GM18517 (cell line): ENCODE data around the gene MYLK.
"Not testable (repeated sequence)": the region's sequence is repeated elsewhere in the genome, so short reads cannot be mapped to it uniquely, and the experiment has no call there.

Source experiments
- ATAC-seq: cut with Tn5 transposase; IDR thresholded peaks from one replicate; pipeline ENCODE4 v1.9.1; 2021; ENCODE audit warnings: mild to moderate bottlenecking, moderate library complexity; ENCODE audit not compliant: unreplicated experiment

MYLK gene

DNA sequence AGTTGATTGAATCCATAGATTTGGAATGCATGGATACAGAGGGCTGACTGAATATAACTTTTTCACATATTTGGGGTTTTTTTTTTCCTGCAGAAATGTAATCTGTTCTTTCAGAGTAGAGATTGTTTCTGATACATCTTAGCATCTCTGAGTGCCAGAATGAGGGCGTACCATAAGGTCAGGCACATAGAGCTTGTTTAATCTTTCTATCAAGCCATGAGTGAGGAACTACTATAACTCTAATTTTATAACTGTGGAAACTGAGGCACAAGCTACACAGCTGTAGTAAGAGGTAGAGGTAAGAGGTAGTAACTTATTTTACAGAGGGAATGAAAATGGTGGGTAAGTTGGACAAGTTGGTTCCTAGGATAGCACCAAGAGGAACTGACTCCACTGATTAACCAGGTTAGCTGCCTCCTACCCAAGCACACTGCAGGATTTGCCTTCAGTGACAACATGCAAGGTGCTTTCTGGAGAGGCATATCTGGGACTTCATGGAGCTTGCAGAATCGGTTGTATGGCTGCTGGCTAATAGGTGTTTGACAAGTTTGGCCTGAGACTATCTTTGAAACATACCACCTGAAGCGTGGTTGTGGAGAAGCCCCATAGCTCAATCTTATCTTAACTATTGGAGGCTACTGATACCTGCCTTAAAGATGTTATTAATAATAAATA is 275.7 kb downstream of the MYLK start:
- ATAC-seq: no peak

DNA sequence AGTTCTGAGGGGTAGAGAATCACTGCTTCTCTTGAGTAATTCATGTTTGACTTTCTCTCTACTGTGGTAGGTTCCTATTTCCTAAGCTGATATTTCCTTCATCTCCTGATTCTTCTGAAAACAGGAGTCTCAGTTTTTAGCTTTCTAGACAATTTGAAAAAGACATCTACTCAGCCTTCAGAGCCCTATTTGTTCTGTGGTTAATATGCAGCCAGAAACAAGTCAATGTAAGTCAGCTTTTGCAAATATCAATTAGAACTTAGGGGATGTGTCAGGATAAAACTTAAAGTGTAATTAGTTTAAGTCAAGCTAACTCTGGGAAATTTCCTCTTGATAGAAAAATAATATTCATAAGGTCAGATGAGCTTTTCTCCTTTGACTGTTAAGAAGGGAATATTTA is 277.6 kb downstream of the MYLK start:
- ATAC-seq: no peak

DNA sequence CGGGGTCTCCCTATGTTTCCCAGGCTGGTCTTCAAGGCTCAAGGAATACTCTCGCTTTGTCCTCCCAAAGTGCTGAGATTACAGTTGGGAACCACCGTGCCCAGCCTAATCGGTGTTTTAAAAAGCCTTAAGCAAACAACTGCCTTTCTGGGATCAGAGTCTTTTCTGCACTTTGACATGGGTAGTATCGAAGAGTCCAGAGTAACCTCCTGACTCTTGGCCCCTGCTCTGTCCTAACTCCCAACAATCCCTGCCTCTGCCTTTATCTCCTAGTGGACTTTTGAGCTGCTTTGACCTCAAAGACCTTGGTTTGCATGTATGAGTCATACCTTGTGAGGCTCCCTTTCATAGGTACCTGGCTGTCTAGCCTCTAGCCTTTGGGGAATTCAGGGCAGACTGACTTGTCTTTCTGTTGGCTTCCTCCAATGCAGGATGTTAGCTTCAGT is 278.3 kb downstream of the MYLK start:
- no peak for ATAC-seq

DNA sequence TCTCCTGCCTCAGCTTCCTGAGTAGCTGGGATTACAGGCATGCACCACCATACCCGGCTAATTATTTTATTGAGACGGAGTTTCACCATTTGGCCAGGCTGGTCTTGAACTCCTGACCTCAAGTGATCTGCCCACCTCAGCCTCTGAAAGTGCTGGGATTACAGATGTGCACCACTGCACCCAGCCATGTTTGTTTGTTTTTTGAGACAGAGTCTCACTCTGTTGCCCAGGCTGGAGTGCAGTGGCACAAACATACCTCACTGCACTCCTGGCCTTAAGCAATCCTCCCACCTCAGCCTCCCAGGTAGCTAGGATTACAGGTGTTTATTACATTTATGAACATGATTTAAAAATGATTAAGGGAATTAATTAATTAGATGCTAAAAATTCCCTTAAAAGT is 281.0 kb downstream of the MYLK start:
- ATAC-seq: not testable (repeated sequence)

DNA sequence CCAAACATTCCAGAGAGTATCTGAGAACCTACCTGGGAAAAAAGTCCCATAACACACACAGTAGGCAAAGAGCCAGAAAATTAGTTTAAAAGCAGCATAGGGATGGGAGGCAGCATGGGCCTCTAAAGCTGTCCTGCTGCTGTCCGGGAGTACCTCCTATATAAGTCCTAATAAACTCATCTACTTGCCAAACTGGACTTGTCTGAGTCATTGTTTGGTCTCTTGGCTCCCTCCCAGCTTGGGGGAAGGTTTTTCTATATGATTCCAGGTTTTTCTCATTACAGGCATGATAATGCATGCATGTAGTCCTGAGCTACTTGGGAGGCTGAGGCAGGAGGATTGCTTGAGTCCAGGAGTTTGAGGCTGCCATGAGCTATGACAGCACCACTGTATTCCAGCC is 281.8 kb downstream of the MYLK start:
- ATAC-seq: no peak

DNA sequence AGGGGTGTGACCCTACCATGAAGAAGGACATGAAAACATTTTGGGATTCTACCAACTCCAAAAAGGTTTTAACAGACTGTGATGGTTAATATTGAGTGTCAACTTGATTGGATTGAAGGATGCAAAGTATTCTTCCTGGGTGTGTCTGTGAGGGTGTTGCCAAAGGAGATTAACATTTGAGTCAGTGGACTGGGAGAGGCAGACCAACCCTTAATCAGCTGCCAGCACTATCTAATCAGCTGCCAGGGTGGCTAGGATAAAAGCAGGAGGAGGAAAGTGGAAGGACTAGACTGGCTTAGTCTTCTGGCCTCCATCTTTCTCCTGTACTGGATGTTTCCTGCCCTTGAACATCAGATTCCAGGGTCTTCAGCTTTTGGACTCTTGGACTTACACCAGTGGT is 283.3 kb downstream of the MYLK start:
- ATAC-seq: not testable (repeated sequence)

DNA sequence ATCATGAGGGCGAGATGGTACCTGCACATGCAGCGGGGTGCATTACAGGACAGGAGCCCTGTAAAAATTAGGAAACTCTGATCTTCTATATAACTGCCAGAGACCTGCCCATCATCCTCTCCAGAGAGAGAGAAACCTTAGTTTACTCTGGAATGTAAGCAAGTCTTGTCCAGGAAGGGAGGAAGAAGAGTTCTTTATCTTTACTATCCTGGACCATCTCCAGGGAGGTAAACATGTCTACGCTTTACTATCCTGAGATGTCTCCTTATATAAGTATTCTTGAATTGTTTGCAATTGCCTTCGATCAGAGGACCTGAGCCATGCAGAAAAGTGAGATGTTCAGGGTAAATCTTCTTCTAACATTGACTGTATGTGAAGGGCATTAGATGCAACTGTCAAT is 286.6 kb downstream of the MYLK start:
- no peak for ATAC-seq

DNA sequence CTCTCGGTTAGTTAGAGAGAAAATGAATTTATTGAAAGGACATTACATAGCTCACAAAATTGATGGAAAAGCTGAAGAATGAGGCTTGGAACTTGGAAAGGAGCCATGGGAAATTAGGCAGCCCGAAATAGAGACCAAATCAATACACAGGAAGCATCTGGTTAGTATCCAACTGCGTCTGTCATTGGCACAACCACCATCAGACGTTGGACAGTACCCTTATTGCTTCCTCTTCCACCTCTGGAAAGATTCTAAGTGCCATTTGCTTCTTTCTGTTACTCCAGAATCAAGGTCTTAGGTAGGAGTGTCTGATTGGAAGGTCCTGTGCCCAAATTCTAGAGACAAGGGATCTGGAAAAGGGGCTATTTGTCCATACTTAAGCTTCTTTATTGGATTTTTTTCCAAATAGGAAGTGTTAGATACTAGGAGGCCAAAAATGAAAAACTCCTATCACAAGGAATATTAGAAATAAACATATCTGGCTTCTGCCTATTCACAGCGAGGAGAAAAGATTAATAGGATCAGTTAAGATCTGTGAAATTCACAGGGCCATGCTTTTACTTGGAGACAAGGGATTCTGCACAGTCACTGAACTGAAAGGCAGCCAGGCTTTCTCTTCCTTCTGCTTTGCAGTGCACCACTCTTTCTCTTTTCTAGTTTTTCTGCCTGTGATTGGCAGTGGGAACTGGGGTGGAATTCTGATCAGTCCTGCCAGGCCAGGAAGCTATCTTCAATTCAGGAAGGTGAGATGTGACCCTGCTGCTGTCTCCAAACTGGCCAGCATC is 288.5 kb downstream of the MYLK start:
- no peak for ATAC-seq

DNA sequence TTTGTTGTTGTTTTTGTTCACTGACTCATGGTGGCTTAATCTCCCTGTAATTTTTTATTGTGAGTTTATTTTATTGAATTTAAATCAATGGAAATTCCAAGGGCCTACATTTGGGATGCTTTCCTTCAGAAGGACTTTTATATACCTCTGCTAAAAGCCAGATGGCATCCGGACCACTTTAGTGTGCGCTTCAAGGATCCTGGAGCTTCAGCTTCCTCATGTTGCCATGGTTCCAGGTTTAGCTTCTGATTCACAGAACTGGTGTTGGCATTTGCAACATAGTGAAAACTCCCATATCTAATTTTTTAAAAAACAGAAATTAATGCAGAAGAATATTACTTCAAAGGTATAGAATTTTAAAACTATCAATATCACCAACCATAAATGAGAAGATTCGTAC is 290.8 kb downstream of the MYLK start:
- no peak for ATAC-seq

DNA sequence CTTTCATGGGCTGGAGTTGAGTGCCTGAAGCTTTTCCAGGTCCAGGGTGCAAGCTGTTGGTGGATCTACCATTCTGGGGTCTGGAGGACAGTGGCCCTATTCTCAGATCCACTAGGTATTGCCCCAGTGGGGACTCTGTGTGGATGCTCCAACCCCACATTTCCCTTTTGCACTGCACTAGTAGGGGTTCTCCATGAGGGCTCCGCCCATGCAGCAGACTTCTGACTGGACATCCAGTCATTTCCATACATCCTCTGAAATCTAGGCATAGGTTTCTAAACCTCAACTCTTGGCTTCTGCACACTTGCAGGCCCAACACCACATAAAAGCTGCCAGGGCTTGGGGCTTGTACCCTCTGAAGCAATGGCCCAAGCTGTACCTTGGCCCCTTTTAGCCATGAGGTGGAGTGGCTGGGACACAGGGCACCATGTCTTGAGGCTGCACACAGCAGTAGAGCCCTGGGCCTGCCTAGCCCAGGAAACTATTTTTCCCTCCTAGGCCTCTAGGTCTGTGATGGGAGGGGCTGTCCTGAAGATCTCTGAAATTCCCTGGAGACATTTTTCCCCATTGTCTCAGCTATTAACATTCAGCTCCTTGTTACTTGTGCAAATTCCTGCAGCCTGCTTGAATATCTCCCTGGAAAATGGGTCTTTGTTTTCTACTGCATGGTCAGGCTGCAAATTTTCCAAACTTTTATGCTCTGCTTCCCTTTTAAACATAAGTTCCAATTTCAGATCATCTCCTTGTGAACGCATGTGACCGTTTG is 293.3 kb downstream of the MYLK start:
- no peak for ATAC-seq

DNA sequence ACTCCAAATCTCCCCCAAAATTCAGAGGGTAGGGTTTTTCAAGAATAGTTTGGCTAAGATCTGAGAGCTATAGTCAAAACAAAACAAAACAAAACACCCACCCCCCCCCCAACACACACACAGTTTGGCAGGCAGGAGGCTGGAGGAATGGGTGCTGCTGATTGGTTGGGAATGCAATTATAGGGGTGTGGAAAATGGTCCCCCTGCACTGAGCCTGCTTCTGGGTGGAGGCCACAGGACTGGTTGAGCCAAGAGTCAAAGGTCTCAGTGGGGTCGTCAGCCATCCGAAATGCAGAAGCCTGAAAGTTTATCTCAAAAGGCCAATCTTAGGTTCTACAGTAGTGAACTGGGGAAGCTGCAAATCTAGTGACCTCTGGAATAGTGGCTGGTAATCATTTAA is 296.7 kb downstream of the MYLK start:
- no peak for ATAC-seq

DNA sequence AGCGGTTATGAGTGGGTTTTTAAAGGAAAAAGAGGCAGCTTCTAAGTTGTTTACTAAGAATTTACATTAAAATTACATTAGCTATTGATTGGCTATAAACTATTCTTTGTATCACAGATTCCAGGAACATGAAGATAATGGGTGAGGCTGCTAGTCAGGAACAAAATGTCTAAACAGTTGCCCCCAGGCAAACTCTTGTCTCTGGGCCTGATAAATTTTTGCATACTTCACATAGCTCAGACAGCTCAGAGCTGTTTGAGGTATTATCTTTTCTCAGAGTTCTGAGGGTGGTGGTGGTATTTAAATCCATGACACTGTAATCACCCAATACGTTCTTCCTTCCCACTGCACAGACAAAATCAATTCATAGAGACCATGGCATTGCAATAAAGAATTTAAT is 297.2 kb downstream of the MYLK start:
- ATAC-seq: no peak

DNA sequence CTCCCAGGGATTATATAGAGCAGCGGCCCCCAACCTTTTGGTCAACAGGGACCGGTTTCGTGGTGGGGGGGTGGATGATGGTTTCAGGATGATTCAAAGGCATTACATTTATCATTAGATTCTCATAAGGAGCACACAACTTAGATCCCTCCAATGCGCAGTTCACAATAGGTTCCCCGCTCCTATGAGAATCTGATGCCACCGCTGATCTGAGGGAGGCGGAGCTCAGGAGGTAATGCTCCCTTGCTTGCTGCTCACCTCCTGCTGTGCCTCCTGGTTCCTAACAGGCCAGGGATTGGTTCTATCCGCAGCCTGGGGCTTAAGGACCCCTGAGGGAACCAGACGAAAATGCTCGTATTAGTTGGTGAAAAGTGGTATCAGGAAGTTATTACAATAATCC is 298.0 kb downstream of the MYLK start:
- ATAC-seq: no peak

DNA sequence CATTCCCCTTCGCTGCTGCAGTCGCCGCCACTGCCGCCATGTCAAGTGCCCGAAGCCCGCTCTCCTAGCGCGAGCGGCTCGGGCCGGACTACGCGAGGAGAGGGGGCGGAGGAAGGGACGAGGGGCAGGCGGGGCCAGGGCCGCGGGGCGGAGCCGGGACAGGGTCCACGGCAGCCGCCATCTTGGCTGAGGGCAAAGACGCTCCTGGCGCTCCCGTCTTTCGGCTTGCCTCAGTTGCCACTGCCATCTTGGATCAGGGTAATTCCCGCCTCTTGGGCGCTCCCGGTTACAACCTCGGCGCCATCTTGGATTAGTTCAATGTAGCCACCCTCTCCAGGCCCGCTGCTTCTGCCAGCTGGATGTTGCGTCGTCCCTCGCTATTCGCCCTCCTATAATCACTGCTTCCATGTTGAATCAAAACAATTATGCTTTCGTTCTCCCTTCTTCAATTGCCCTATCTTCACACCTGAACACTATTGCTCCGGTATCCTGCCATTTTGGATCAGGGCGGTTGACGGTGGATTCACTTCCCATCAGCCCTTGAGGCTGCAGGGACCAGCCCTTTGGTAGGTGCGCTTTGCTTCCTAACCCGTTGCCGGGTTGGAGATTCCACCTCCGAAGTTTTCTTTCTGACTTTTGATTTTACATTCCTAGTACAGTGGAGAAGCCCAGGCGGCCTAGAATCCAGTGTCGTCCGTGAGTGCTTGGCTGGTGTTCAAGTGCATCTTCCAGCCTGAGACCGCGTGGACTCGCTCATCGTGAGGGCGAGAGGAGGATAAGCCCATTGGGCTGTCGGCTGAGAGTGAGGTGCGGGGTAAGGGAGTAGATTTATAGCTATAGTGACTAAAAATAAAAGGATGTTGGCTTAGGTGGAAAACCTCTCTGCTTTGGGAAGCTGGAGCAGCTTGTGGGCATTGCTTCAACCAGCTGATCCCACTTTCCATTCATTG is 298.9 kb downstream of the MYLK start, which contains the start of gene HACD2:
HACD2 (minus strand) TSS at position 66 of the 950 bp plus-strand sequence; CDS start at position 40, 26 bp downstream.
- peak; percentile 92 for ATAC-seq

DNA sequence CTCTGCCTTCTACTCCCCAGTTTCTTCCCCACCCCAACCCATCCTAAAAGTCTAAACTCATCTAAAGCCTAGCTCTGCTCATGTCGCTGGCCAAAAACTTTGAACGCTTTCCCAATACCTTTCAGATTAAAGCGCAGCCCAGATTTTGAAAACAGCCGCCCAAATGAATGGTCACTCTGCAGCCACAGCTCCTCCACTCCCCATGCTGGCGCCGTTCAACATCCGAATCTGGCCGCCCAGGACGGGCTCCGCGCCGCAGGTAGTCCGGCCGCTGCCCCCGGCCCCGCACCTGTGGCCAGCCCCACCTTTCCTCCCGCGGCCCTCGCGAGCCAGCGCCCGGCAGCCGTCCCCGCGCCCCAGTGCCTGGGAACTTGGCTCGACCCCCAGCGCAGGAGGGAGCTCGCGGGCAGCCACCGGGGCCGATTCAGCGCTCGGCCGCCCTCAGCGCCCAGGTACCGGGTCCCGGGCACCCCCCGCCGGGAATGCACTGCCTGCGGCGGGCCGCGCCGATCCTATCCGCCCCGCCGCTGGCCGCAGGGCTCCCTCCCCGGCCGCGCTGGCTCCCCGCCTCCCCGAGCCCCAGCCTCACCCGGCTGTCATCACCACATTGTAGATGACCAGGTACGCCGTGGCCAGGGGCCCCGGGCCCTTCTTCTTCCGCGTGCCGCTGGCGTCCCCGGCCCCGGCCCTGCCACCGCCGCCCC is 299.7 kb downstream of the MYLK start:
- ATAC-seq: peak; percentile 16

DNA sequence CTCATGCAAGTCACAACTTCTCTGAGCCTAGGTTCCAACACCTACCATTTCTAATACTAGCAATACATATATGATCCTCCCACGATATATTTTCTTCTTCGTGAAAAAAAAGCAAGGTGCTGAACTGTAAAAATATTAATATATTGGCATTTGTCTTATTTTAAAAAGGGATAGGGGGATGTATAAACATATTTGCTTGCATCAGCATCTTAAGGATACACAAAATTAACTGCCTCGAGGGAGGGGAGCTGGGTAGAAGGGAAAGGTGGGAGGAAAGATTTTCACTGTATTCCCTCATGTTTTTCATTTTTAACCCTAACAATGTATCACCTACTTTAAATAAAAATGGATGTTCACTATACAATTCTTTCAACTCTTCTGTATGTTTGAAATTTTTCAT is 300.6 kb downstream of the MYLK start:
- ATAC-seq: no peak

DNA sequence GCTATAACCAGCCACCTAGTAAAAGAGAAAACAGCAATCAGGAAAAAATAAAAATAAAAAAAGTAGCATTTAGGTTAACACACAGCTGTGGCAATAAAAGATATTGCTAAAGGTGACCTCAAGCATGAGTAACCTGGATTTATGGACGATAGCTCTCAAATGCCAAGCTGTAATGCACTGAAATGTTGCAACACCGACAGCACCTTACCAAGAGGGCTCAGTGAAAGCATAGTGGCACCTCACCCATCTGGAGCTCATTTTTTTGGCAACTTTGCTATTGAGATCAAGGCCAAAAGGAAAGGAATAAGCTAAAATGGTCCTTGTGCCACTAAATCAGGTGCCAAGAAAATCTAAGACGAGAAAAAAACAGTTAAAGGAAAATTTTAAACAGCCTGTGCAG is 301.8 kb downstream of the MYLK start:
- ATAC-seq: no peak

DNA sequence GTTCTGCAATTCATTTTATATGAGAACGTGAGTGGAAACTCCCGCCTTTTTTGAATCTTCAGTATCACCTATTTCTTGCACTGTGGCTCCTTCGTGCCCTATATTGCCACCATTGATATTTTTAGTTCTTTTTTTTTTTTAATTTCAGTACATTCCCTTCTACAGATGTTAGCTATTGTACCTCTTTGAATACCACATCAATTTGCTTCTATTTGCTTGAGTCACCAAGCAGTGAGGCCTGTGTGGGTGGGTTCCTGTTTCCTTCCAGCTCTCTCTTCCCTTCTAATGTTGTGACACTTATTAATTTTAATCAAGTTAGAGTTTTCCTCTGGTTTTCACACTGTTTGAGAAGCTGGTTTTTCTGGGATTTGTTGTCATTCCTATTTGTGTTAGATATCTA is 308.0 kb downstream of the MYLK start:
- ATAC-seq: no peak

DNA sequence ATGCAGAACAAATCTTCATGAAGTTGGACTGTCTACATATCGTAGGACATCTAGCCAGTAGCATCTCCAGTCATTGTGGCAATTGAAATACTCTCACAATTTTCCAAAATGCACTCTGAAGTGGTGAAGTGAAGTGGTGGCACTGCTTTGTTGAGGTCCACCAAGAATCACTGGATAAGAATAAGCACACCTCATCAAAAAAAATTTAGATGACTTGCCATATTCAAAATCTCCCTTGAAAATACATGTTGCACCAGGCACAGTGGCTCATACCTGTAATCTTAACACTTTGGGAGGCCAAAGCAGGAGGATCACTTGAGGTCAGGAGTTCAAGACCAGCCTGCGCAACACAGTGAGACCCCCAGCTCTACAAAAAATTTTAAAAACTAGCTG is 312.2 kb downstream of the MYLK start:
- ATAC-seq: no peak
